Inflammatory macrophage treated with lipopolysaccharide for 4 hours (primary cell): ENCODE data around the gene MPND.
A peak's percentile ranks its signal among the peaks of the same experiment; 100 is the strongest.
"Not testable (repeated sequence)": the region's sequence is repeated elsewhere in the genome, so short reads cannot be mapped to it uniquely, and the experiment has no call there.

ENCODE experiments used
- DNase-seq: peaks from one replicate; pipeline ENCODE4 v3.0.0-alpha.2; 2020

The MPND gene

GRCh38 chr19:4322942-4323665 is 20.3 kb upstream of the MPND start:
- DNase-seq: no peak

- no peak for DNase-seq
Observed at GRCh38 chr19:4323692-4324091, 19.7 kb upstream of the MPND start.

- DNase-seq: no peak
Observed at GRCh38 chr19:4324228-4324627, 19.1 kb upstream of the MPND start.

GRCh38 chr19:4326215-4326836 is 17.0 kb upstream of the MPND start:
- DNase-seq: no peak

GRCh38 chr19:4326837-4327251 is 16.5 kb upstream of the MPND start:
- no peak for DNase-seq

- peak; percentile 73 for DNase-seq
Observed at GRCh38 chr19:4327252-4327876, 16.0 kb upstream of the MPND start.

GRCh38 chr19:4327877-4328242 is 15.5 kb upstream of the MPND start:
- DNase-seq: no peak

- peak; percentile 90 for DNase-seq
Observed at GRCh38 chr19:4328243-4328990, 14.9 kb upstream of the MPND start.

- not testable (repeated sequence) for DNase-seq
Observed at GRCh38 chr19:4328991-4329681, 14.2 kb upstream of the MPND start.

- no peak for DNase-seq
Observed at GRCh38 chr19:4329858-4330257, 13.5 kb upstream of the MPND start.

- no peak for DNase-seq
Observed at GRCh38 chr19:4334929-4335570, 8.3 kb upstream of the MPND start.

GRCh38 chr19:4337906-4338440 is 5.4 kb upstream of the MPND start:
- DNase-seq: peak; percentile 22

GRCh38 chr19:4338441-4339355 is 4.7 kb upstream of the MPND start, which contains the start of gene STAP2:
STAP2 (minus strand) TSS chr19:4338827; CDS start chr19:4338753, 74 bp downstream.
- no peak for DNase-seq

GRCh38 chr19:4342314-4342614 is 1.1 kb upstream of the MPND start:
- DNase-seq: no peak

GRCh38 chr19:4342615-4343369 is 570 bp upstream of the MPND start:
- DNase-seq: peak; percentile 100

GRCh38 chr19:4345342-4346019 is 2.1 kb downstream of the MPND start:
- DNase-seq: no peak

- no peak for DNase-seq
Observed at GRCh38 chr19:4346020-4346383, 2.6 kb downstream of the MPND start.

- DNase-seq: peak; percentile 85
Observed at GRCh38 chr19:4347521-4347920, 4.2 kb downstream of the MPND start.

- not testable (repeated sequence) for DNase-seq
Observed at GRCh38 chr19:4349225-4349624, 5.9 kb downstream of the MPND start.

- no peak for DNase-seq
Observed at GRCh38 chr19:4350111-4350510, 6.7 kb downstream of the MPND start.
